SIG-M5 (cell line): ENCODE measurements around the gene PLIN4.

ENCODE experiments used
- DNase-seq: peaks from one replicate; lab custom pipeline; 2025; lab: John Stamatoyannopoulos, UW

Gene PLIN4

DNA sequence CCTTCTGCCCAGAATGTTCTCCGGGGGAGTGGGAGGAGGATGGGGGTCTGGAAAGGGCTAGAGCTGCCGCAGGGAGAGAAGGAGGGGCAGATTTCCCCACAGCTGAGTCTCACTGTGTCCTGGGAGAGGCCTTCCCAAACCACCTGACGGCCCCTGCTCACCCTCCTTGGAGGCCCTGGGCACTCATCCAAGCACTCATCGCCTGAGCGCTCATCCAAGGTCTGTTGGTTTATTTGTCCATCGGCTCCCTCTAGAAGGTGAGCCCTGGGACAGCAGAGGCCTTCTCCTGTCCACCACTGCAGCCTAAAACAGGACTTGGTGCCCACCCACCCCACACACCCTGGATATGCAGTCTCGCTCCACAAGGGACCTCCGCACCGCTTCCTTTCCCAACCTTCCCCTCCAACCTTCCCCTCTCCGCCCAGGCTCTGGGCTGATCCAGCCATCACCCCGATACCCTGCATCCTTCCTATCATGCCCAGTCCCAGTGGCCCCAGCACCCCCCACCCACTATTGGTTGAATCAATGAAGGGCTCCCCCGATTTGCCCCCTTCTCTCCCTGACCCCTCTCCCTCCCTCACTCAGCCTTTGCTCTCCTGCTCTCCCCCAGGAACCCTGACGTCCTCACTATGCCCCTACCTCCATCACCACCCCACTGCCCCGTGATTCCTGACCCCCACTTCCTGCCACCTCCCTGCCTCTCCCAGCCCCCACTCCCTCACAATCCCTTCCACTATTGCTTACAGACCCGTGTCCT lies 62.4 kb downstream of the PLIN4 start:
- no peak for DNase-seq

DNA sequence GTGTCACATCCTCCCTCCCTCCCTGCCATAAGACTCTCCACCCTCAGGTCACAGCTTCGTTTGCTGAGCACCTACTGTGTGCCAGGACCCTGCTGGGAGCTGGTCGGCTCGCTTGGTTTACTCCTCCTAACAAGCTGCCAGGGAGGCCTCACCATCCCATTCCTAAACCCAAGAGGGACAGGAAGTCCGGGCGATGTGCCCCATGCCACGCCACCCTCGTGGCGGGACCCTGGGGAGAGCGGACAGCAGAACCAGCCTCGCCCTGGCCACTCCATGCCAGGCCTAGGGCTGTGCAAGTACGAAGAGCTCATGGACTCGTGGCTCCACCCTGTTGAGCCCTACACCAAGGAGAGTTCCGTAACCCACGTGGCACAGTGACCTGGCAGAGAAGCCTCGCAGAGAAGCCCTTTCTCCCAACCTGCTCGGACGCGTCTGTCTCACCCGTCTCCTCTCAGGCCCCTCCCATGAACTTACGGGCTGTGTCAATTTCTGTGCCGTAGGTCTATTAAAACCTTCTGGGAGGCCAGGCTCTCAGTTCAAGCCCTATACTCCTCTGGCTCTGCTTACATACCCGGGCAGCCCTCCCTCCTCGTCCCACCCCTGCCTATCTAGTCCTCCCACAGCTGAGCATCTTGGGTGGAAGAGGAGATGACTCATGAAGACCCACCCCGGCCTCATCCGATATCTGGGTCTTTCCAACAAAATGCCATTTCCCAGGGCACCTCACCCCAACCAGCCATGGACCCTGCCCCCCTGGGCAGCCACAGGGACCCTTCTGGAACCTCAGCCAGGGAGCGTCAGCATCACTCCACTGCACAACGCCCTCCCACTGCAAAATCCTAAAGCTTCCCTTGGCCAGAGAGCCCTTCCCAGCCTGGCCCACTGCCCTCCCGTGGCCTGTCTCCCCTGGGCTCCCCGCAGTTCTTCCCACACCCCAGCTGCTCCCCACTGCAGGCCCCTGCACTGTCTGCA lies 63.3 kb downstream of the PLIN4 start:
- DNase-seq = no peak

- DNase-seq = no peak
Observed at GRCh38 chr19:4453232-4454179, 64.8 kb downstream of the PLIN4 start.

GRCh38 chr19:4452230-4452990 lies 65.9 kb downstream of the PLIN4 start:
- no peak for DNase-seq
